Measurements from ENCODE around the gene UGT1A10. TPM values are rescaled to one million over a fixed set of nuclear protein-coding genes. Genes with fewer than 3 reads are reported as not detected.

UGT1A10 gene
- total RNA-seq, 1 donor from 2014 or later, result not detected

- Mint-ChIP-seq H3K9me3 (ENCODE audit: low read depth) (peaks cover 9% of the 10 kb centered on the region), H3K4me3 (ENCODE audit: low read depth) (no peak overlapping the region), H3K27ac (no peak overlapping the region), H3K27me3 (peaks cover 5% of the 10 kb centered on the region), H3K36me3 (ENCODE audit: insufficient read depth) (no peaks in the 10 kb centered on the region), H3K4me1 (ENCODE audit: low read depth) (no peaks in the 10 kb centered on the region)
- TF ChIP-seq, protein P1, sequence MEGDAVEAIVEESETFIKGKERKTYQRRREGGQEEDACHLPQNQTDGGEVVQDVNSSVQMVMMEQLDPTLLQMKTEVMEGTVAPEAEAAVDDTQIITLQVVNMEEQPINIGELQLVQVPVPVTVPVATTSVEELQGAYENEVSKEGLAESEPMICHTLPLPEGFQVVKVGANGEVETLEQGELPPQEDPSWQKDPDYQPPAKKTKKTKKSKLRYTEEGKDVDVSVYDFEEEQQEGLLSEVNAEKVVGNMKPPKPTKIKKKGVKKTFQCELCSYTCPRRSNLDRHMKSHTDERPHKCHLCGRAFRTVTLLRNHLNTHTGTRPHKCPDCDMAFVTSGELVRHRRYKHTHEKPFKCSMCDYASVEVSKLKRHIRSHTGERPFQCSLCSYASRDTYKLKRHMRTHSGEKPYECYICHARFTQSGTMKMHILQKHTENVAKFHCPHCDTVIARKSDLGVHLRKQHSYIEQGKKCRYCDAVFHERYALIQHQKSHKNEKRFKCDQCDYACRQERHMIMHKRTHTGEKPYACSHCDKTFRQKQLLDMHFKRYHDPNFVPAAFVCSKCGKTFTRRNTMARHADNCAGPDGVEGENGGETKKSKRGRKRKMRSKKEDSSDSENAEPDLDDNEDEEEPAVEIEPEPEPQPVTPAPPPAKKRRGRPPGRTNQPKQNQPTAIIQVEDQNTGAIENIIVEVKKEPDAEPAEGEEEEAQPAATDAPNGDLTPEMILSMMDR (IDR thresholded peaks at IDR 0.05; ENCODE audit: unreplicated experiment), result no peak
- no peak for DNase-seq (ENCODE audit: low spot score, unreplicated experiment)
Measured at GRCh38 chr2:233600386-233600785, 35.9 kb upstream of the UGT1A10 start.

GRCh38 chr2:233602076-233602475 is 34.2 kb upstream of the UGT1A10 start:
- Mint-ChIP-seq H3K4me3 (ENCODE audit: low read depth) (no peak overlapping the region), H3K27me3 (peaks cover 5% of the 10 kb centered on the region)

GRCh38 chr2:233603520-233603919 is 32.7 kb upstream of the UGT1A10 start:
- peaks cover 5% of the 10 kb centered on the region for H3K27me3 Mint-ChIP-seq
- no peak overlapping the region for H3K27ac Mint-ChIP-seq
- peaks cover 9% of the 10 kb centered on the region for H3K9me3 Mint-ChIP-seq (ENCODE audit: low read depth)
- H3K4me1 Mint-ChIP-seq (ENCODE audit: low read depth), result no peaks in the 10 kb centered on the region
- TF ChIP-seq, protein P1 (IDR thresholded peaks at IDR 0.05; ENCODE audit: unreplicated experiment), result no peak
- no peak for DNase-seq (ENCODE audit: low spot score, unreplicated experiment)
- H3K36me3 Mint-ChIP-seq (ENCODE audit: insufficient read depth), result no peaks in the 10 kb centered on the region
- no peak overlapping the region for H3K4me3 Mint-ChIP-seq (ENCODE audit: low read depth)

More at GRCh38 chr2:233602076-233602475, 34.2 kb upstream of the UGT1A10 start:
- TF ChIP-seq, protein P1 (IDR thresholded peaks at IDR 0.05; ENCODE audit: unreplicated experiment), result no peak
- no peak overlapping the region for H3K27ac Mint-ChIP-seq
- no peaks in the 10 kb centered on the region for H3K36me3 Mint-ChIP-seq (ENCODE audit: insufficient read depth)
- peaks cover 9% of the 10 kb centered on the region for H3K9me3 Mint-ChIP-seq (ENCODE audit: low read depth)
- no peaks in the 10 kb centered on the region for H3K4me1 Mint-ChIP-seq (ENCODE audit: low read depth)
- no peak for DNase-seq (ENCODE audit: low spot score, unreplicated experiment)

- TF ChIP-seq, protein P1 (IDR thresholded peaks at IDR 0.05; ENCODE audit: unreplicated experiment), result no peak
- peaks cover 9% of the 10 kb centered on the region for H3K9me3 Mint-ChIP-seq (ENCODE audit: low read depth)
- no peaks in the 10 kb centered on the region for H3K36me3 Mint-ChIP-seq (ENCODE audit: insufficient read depth)
- no peaks in the 10 kb centered on the region for H3K4me1 Mint-ChIP-seq (ENCODE audit: low read depth)
- H3K27me3 Mint-ChIP-seq, result peaks cover 5% of the 10 kb centered on the region
- H3K27ac Mint-ChIP-seq, result no peak overlapping the region
- no peak overlapping the region for H3K4me3 Mint-ChIP-seq (ENCODE audit: low read depth)
- no peak for DNase-seq (ENCODE audit: low spot score, unreplicated experiment)
Measured at GRCh38 chr2:233604826-233605225, 31.4 kb upstream of the UGT1A10 start.

- Mint-ChIP-seq H3K9me3 (ENCODE audit: low read depth) (peaks cover 13% of the 10 kb centered on the region), H3K4me3 (ENCODE audit: low read depth) (no peak overlapping the region), H3K27me3 (no peaks in the 10 kb centered on the region), H3K27ac (no peak overlapping the region), H3K4me1 (ENCODE audit: low read depth) (no peaks in the 10 kb centered on the region), H3K36me3 (ENCODE audit: insufficient read depth) (no peaks in the 10 kb centered on the region)
- TF ChIP-seq, protein P1 (IDR thresholded peaks at IDR 0.05; ENCODE audit: unreplicated experiment), result no peak
- DNase-seq (ENCODE audit: low spot score, unreplicated experiment), result no peak
Measured at GRCh38 chr2:233605680-233606079, 30.6 kb upstream of the UGT1A10 start.
